ES-I3 (cell line): ENCODE data around the gene PPP1R12B.
"Not testable (repeated sequence)": the region's sequence is repeated elsewhere in the genome, so short reads cannot be mapped to it uniquely, and the experiment has no call there.

Experiments
- H3K36me3 ChIP-seq: 2 replicates; pipeline ENCODE4 v1.6.1; 2013; ENCODE audit warnings: mild to moderate bottlenecking, low read length, control low read depth, moderate library complexity; ENCODE audit not compliant: insufficient read depth
- H3K4me1 ChIP-seq: 2 replicates; pipeline ENCODE4 v1.6.1; 2013; ENCODE audit warnings: mild to moderate bottlenecking, control low read depth, low read length; ENCODE audit not compliant: insufficient read depth
- H3K9ac ChIP-seq: 2 replicates; pipeline ENCODE4 v1.6.1; 2013; ENCODE audit warnings: low read depth, mild to moderate bottlenecking, low read length, moderate library complexity
- H3K9me3 ChIP-seq: 2 replicates; pipeline ENCODE4 v1.6.1; 2013; ENCODE audit warnings: mild to moderate bottlenecking, low read length, moderate library complexity; ENCODE audit not compliant: control insufficient read depth, insufficient read depth

PPP1R12B gene

DNA sequence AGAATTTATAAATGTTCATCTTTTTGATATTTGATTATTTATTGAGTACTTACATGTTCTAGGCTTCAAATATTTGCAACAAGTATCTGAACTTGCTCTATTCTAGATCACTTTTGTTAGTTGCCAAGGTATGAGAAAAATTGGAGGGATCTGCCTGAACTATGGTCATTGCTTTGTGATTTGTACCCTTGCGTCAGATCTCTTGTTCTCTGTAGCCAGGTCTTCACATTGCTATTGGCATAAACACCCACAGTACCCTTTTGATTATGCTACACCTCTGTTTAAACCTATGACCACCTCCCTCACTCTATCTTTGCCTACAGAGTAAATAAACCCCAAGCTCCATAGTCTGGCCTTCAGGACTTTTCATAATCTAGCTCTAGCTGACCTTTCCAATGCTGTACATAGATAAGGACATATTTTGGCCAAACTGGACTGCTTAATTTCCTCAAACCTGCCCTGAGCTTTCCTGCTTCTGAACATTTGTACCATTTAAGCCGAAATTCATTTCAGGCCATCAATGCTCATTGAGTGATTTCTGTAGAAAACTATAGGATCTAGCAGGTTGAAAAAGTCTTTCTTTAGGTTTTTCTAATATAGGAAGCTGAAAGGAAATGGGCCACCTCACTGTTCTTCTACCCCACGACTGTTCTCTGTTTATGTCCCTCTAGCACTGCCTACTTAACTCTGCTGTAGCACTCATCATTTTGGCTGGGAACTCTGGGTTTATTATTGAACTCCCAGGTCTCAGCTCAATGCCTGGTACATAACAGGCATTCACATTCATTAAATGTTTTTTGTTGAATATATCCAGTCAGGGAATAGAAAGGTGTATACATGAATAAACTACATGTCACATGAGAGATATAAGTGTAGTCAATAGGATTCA is 84.9 kb downstream of the PPP1R12B start:
- no peak overlapping the region for H3K9ac ChIP-seq
- H3K4me1 ChIP-seq = no peaks in the 10 kb centered on the region
- no peaks in the 10 kb centered on the region for H3K36me3 ChIP-seq
- H3K9me3 ChIP-seq = no peaks in the 10 kb centered on the region

DNA sequence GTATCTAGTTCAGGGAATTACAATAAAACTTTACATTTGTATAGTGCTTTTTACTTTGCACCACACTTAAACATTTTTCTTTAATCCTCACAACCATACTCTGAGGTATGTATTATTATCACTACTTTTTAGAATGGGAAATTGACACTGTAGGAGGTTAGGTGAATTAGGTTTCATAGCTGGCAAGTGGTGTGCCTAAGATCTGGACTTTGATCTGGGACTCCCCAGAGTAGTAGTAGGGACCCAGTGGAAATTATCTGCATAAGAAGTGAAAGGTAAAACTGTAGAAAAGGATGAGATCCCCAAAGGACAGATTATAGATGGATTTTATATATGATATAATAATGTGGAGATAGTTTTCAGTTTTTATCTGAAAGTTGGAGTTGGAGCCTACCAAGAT is 85.6 kb downstream of the PPP1R12B start:
- H3K4me1 ChIP-seq = no peaks in the 10 kb centered on the region
- H3K9ac ChIP-seq = no peak overlapping the region
- no peaks in the 10 kb centered on the region for H3K36me3 ChIP-seq
- no peaks in the 10 kb centered on the region for H3K9me3 ChIP-seq

GRCh38 chr1:202438393-202439174 is 90.1 kb downstream of the PPP1R12B start:
- Histone ChIP-seq H3K36me3 (no peaks in the 10 kb centered on the region), H3K4me1 (no peaks in the 10 kb centered on the region), H3K9ac (no peak overlapping the region), H3K9me3 (no peaks in the 10 kb centered on the region)

- H3K9me3 ChIP-seq = no peaks in the 10 kb centered on the region
- no peak overlapping the region for H3K9ac ChIP-seq
- H3K36me3 ChIP-seq = no peaks in the 10 kb centered on the region
- no peaks in the 10 kb centered on the region for H3K4me1 ChIP-seq
These were observed 90.8 kb downstream of the PPP1R12B start for GRCh38 chr1:202439308-202439707.

- not testable (repeated sequence) for H3K4me1 ChIP-seq, H3K9me3 ChIP-seq, H3K9ac ChIP-seq, H3K36me3 ChIP-seq
These were observed 99.6 kb downstream of the PPP1R12B start for GRCh38 chr1:202448140-202448539.

- not testable (repeated sequence) for H3K4me1 ChIP-seq, H3K9me3 ChIP-seq, H3K36me3 ChIP-seq
These were observed 103.1 kb downstream of the PPP1R12B start for GRCh38 chr1:202451641-202452040.

DNA sequence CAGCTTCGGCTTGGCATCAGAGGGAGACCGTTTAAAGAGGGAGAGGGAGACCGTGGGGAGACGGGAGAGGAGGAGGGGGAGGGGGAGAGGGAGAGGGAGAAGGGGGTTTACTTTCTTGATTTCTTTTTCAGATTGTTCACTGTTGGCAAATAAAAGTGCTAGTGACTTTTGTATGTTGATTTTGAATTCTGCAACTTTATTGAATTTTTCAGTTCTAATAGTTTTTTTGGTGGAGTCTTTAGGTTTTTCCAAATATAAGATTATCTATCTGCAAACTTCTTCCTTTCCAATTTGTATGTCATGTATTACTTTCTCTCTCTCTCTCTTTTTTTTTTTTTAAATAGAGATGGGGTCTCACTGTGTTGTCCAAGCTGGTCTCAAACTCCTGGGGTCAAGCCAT is 104.0 kb downstream of the PPP1R12B start:
- Histone ChIP-seq H3K9ac (no peak overlapping the region), H3K4me1 (peaks cover 6% of the 10 kb centered on the region; the same call in 1 of the 2 replicates), H3K36me3 (no peaks in the 10 kb centered on the region), H3K9me3 (peaks cover 2% of the 10 kb centered on the region; the same call in 1 of the 2 replicates)

More at GRCh38 chr1:202451641-202452040, 103.1 kb downstream of the PPP1R12B start:
- H3K9ac ChIP-seq = not testable (repeated sequence)

DNA sequence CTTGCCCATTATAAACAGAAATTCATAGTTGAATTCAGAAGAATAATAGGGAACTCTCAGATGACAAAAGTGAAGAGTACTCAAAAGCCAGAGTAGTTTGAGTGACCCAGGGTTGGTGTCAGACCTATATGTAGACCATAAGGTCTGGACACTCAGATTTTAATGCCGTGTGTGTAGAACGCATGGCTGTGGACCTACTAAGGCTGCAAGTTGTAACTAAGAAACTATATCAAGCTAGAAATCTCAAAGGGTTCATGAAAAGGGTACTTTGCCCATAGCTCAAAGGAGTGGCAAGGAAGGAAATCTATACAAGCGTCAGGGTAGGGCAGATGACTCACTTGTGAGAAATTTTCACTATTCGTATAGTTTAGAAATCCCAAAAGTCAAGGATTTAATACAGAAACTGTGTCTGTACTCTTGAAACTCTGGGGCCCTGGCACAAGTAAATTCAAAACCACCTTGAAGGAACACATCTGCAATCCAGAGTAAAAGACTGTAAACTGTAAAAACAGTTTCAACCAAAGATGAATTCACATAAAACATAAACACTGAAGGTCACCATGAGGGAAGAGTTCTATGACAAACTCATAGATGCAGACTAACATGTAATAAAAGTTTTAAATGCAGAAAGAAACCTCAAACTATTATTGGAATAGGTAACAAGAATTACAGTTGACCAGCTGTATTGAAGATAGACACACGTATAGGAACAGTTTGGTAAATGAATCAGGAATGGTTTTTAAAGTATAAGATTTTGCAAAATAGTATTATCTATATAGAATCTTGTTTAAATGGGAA is 108.1 kb downstream of the PPP1R12B start:
- H3K9ac ChIP-seq = not testable (repeated sequence)

GRCh38 chr1:202458651-202459050 is 110.2 kb downstream of the PPP1R12B start:
- H3K9me3 ChIP-seq, H3K9ac ChIP-seq, H3K36me3 ChIP-seq: not testable (repeated sequence)
- H3K4me1 ChIP-seq = peaks cover 22% of the 10 kb centered on the region

More for the DNA sequence above, 108.1 kb downstream of the PPP1R12B start:
- not testable (repeated sequence) for H3K9me3 ChIP-seq, H3K36me3 ChIP-seq
- H3K4me1 ChIP-seq = peaks cover 12% of the 10 kb centered on the region

DNA sequence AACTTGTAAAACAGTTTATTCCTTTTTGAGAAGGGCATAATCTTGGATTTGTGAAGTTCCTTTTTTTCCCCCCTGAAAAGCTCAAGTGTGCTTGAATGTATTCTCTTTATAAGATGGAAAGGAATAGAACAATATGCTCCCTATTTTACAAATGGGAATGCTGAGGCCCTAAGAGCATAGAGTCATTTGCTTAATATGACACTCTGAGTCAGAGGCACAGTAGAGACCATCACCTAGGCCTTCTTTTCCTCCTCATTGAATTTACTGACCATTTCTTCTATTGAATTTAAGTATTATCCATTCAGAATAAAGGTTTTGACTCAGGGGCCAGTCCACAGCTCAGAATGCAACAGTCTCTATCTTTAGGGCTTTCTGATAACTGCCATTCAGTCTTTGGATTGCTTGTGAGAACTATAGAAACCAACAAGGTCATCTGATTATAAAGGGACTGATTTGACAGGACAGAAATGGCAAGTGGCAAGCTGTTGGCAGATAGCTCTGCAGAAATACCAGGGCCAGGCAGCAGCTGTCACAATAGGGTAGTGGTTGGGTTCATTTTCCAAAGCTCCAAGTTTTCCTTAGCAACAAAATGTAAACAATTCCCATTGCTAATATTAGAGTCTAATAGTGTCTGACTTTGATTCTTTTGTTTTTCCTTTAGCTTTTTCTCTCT is 111.1 kb downstream of the PPP1R12B start:
- H3K9me3 ChIP-seq, H3K36me3 ChIP-seq, H3K9ac ChIP-seq: not testable (repeated sequence)
- peaks cover 22% of the 10 kb centered on the region for H3K4me1 ChIP-seq

DNA sequence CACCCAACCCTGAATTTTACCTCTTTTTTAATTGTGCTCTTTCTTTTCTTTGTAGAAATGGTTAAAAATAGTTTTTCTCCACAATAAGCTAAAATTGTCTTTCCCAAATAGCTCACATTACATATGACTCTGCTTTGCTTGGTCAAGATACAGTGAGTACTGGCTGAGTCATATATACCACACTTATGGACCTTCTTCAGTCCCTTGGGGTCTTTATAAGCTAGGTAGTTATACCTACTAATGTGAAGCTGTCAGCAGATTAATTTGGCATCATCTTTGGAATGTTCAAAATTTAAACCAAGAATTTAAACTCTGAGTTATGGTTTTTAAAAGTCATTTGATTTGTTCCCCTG is 111.6 kb downstream of the PPP1R12B start:
- H3K9ac ChIP-seq, H3K9me3 ChIP-seq, H3K36me3 ChIP-seq: not testable (repeated sequence)
- peaks cover 22% of the 10 kb centered on the region for H3K4me1 ChIP-seq

GRCh38 chr1:202462342-202463076 is 114.0 kb downstream of the PPP1R12B start:
- Histone ChIP-seq H3K9me3 (no peaks in the 10 kb centered on the region), H3K4me1 (peaks cover 16% of the 10 kb centered on the region; the same call in 1 of the 2 replicates), H3K9ac (no peak overlapping the region), H3K36me3 (no peaks in the 10 kb centered on the region)

DNA sequence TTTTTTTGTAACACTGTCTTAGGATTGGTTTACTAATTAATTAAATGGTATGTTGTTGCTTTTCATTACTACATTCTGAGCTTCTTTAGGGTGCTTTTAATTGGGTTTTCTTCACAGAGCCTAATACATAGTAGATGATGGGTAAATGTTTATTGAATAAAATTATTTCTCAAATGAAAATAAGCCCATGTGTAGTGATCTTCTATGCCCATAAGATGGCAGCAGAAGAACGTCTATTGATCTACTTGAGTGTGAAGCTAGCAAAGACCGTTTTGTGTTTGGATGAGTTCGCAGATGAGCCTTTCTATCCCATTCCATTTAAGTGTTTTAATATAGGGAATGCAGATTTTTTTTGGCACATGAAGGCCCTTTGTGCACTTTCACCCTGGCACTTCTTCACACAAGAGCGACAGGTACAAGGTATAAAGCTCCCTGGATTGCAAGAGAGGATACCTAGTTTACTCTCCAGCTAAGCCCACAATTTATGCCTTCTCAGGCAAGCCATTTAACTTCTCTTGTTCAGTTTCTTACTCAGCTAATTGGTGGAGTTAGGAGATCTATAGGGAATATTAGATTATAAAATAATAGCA is 115.7 kb downstream of the PPP1R12B start:
- peaks cover 10% of the 10 kb centered on the region; the same call in 1 of the 2 replicates for H3K4me1 ChIP-seq
- not testable (repeated sequence) for H3K36me3 ChIP-seq, H3K9ac ChIP-seq, H3K9me3 ChIP-seq
